ENCODE data around the gene RHBDL1.

Gene RHBDL1

DNA sequence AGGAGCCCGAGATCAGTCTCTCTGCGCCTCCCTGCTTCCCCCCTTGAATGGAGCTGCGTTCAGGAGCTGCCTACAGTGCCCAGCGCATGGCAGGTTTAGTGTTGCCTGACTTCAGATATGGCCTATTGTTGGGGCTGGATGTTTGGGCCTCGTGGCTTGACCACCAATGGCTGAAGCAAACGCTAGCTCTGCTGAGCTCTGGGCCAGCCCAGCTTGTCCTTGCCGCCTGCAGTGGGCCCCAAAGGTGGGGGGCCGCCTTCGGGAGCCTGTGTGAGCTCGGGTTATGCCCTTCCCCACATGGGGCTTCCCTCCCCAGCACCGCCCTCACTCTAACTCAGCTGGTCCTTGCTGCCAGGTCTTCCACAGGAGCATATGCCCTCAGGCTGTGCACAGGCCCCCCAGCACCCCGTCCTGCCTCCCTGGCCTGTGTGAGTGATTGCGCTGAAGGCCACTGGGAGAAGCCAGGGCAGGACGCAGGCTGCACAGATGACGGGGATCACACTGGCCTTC is 37.4 kb upstream of the RHBDL1 start:
- DNase-seq (ENCODE audit: low spot score), result no peak
- TF ChIP-seq, protein P1, sequence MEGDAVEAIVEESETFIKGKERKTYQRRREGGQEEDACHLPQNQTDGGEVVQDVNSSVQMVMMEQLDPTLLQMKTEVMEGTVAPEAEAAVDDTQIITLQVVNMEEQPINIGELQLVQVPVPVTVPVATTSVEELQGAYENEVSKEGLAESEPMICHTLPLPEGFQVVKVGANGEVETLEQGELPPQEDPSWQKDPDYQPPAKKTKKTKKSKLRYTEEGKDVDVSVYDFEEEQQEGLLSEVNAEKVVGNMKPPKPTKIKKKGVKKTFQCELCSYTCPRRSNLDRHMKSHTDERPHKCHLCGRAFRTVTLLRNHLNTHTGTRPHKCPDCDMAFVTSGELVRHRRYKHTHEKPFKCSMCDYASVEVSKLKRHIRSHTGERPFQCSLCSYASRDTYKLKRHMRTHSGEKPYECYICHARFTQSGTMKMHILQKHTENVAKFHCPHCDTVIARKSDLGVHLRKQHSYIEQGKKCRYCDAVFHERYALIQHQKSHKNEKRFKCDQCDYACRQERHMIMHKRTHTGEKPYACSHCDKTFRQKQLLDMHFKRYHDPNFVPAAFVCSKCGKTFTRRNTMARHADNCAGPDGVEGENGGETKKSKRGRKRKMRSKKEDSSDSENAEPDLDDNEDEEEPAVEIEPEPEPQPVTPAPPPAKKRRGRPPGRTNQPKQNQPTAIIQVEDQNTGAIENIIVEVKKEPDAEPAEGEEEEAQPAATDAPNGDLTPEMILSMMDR (IDR thresholded peaks at IDR 0.05), result no peak
- H3K27ac ChIP-seq, result no peak overlapping the region

DNA sequence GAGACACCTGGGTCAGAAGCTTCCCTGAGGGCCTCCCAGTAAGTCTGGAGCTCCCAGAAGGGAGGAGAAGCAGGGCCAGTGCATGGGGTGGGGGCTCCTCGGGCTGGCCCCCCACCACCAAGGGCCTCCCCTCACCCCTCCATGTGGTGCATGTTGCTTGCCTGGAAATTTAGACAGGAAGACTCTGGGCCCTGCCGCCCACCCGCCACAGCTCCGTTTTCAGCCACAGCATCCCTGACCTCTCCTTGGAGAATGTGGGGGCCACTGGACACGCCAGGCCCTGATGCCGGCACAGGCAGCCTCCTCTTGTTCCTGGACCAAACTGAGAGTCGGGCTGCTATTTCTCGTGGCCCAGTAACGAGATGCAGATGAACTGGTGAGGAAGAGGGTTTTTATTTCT is 36.6 kb upstream of the RHBDL1 start:
- no peak overlapping the region for H3K27ac ChIP-seq
- H3K4me3 ChIP-seq, result no peak overlapping the region
- TF ChIP-seq, protein P1 (IDR thresholded peaks at IDR 0.05), result no peak
- no peak for DNase-seq (ENCODE audit: low spot score)

More for the DNA sequence above, 37.4 kb upstream of the RHBDL1 start:
- H3K4me3 ChIP-seq, result no peak overlapping the region

DNA sequence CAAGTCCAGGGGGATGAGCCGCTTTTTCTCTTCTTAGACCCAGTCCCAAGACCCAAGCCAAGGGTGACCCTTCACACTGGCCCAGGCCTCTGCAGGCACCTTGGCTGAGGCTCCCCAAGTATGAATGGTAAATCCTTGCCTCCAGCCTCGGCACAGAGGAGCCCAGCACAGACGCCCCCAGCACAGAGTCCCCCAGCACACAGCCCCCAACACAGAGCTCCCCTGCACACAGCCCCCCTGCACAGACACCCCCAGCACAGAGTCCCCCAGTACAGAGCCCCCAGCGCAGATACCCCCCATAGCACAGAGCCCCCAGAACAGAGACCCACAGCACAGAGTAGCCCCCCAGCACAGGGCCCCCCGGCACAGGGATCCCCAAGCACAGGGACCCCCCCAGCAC is 34.9 kb upstream of the RHBDL1 start:
- TF ChIP-seq, protein P1 (IDR thresholded peaks at IDR 0.05), result no peak
- peak overlapping the region; percentile 98 for H3K4me3 ChIP-seq
- H3K27ac ChIP-seq, result no peak overlapping the region

DNA sequence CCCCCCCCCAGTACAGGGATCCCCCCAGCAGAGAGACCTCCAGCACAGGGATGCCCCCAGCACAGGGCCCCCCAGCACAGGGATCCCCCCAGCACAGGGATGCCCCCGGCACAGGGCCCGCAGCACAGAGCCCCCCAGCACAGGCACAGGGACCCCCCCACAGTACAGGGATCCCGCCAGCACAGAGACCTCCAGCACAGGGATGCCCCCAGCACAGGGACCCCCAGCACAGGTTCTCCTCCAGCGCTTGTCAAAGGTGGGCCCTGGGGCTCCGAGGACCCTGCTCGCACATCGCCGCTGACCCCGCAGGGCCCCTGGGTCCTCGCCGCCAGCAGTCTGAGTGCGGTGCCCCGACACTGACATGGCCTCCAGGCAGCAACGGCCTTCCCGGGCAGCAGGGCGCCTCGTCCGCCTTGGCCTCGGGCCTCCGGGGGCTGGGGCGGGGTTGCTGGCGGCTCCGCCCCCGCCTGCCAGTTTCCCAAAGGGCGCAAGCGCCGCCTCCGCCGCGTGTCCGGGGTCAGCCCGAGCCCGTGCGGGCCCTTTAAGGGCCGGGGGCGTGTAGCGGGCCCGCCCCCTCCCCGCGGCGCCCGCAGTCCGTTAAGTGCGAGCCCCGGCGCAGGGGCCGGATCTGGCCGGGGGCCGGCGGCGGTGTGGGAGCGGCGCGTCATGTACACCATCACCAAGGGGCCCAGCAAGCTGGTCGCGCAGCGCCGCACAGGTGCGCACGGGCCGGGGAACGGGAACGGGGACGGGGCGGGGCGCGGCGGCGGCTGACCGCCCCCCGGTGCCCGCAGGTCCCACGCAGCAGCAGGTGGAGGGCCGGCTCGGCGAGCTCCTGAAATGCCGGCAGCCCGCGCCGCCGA is 33.9 kb upstream of the RHBDL1 start, which contains the start of gene MCRIP2:
Gene MCRIP2, plus strand, starts transcription at position 503 of the 863 bp plus-strand sequence. Its CDS starts 164 bp downstream, at position 667.
- TF ChIP-seq, protein P1 (IDR thresholded peaks at IDR 0.05), result no peak

More for the DNA sequence above, 34.9 kb upstream of the RHBDL1 start:
- no peak for DNase-seq (ENCODE audit: low spot score)

DNA sequence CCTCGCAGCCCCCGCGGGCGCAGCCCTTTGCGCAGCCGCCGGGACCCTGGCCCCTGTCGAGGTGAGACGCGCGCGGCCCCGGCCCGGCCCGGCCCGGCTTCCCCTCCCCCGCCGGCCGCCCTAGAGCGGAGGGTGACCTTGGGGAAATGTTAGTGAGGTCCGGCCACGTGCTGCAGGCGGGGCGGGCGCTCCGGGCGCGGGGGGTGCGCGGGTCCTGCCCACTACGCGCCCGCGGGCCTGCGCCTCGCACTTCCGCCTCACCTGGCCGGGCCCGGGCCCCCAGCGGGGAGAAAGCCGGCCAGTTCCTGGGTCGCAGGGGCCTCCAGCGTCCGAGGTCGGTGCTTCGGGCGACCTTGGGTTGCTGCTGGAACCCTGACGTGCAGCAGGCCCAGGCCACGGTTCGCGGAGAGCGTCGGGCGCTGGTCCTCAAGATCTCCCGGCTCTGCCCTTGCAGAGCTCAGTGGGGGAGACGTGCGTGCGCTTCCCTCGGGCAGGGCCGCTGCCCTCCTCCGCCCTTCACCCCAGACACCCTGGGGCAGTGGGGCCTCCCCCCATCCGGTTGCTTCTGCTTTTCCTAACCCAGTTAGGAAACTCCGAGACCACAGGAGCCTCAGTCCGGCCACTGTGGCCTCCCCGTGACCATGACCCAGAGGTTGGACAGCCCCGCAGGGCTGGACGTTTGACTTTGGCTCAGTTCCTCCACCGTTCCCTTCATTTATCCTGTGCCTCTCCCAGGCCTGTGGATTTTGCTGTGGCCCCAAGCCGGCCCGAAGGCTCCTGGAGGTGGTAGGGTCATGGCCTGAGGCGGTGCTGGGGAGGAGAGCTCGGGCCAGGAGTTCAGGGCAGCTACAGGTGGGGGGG is 33.1 kb upstream of the RHBDL1 start:
- no peak for DNase-seq (ENCODE audit: low spot score)
- peak overlapping the region; percentile 98 for H3K4me3 ChIP-seq
- TF ChIP-seq, protein P1 (IDR thresholded peaks at IDR 0.05), result no peak
- H3K27ac ChIP-seq, result peak overlapping the region; percentile 73 to 93

More for the DNA sequence above, 33.9 kb upstream of the RHBDL1 start, which contains the start of gene MCRIP2:
- H3K27ac ChIP-seq, result peak within 1 kb of the TSS; percentile 73 to 93
- H3K4me3 ChIP-seq, result peak within 1 kb of the TSS; percentile 98
- DNase-seq (ENCODE audit: low spot score), result peak; percentile 88

DNA sequence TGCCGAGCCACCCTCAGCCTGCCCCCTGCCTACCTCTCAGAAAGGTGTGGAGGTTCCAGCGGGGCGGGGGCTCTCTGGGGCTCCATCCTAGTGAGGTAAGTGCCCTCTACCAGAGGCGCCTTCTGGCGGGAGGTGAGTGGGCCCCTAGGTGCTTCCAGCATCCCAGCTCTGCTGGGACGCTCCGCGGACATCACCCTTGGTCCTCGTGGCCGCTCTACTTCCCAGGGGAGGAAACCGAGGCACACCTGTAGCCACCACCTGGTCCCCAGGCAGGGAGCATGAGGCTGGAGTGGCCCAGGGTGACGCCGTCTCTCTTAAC is 32.5 kb upstream of the RHBDL1 start:
- DNase-seq (ENCODE audit: low spot score), result no peak
- Histone ChIP-seq H3K4me3 (peak overlapping the region; percentile 98), H3K27ac (peak overlapping the region in 1 of 2 donors; percentile 93)
- TF ChIP-seq, protein P1 (IDR thresholded peaks at IDR 0.05), result no peak
